Erythroblast (primary cell): ENCODE measurements around the gene CACNB4.
A peak's percentile ranks its signal among the peaks of the same experiment; 100 is the strongest.

Experiments used
- GATA1 ChIP-seq: IDR thresholded peaks from 2 replicates; pipeline ENCODE4 v1.6.1; 2011; ENCODE audit warnings: low read depth, mild to moderate bottlenecking, control low read depth, low read length, moderate library complexity
- POLR2A ChIP-seq: IDR thresholded peaks from 2 replicates; pipeline ENCODE4 v1.6.1; 2011; ENCODE audit warnings: mild to moderate bottlenecking, low read length

DNA sequence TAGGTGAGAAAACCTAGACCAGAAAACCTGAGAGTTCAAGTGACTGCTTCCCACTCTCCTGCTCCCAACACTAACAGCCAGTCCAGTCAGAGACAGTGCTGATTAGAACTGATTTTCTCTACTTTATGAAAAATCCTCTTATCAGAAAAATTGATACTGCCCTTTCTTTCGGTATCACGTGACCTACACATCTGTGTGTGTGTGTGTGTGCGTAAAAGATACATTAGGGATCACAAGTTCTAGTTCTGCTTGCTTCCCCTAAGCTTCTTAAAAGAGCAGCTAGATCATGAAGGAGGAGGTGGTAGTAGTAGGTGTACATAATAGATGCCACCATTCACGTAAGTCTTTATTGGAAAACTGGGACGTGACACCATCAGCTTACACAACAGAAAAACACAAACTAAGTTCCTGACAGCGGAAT lies 272.1 kb downstream of the CACNB4 start:
- TF ChIP-seq POLR2A (peak; percentile 46), GATA1 (no peak)
